Measurements from ENCODE around the gene ARL6IP6.
"Not testable (repeated sequence)": the region's sequence is repeated elsewhere in the genome, so short reads cannot be mapped to it uniquely, and the experiment has no call there.

GRCh38 chr2:152739705-152740104, 21.3 kb downstream of the ARL6IP6 start:
- TF ChIP-seq CTCF (IDR thresholded peaks at IDR 0.05; ENCODE audit: low read length); EZH2 (IDR thresholded peaks at IDR 0.05; ENCODE audit: borderline replicate concordance, low read length): not testable (repeated sequence)

All from OCI-LY1 (cell line).